A673 (cell line): Measurements from ENCODE around the gene FBXO11.

Experiments
- CTCF ChIP-seq: fragments of 300-800, 200-600 bp; sonication (generic); conservative IDR thresholded peaks from 2 replicates; pipeline ENCODE4 v1.5.1; 2017; ENCODE audit warnings: low read depth, mild to moderate bottlenecking, antibody characterized with exemption, low read length, moderate library complexity, mixed read lengths
- EZH2 ChIP-seq: fragments of 200-600 bp; sonication (generic); IDR thresholded peaks from 2 replicates; pipeline ENCODE4 v1.6.1; 2017; ENCODE audit warnings: borderline replicate concordance, low read depth, mild to moderate bottlenecking, mixed read lengths, antibody characterized with exemption, low read length; ENCODE audit not compliant: poor library complexity, severe bottlenecking

GRCh38 chr2:47876912-47877311 is 29.4 kb downstream of the FBXO11 start:
- TF ChIP-seq CTCF, result no peak
- no peak for TF ChIP-seq EZH2
